GM06990 (cell line): ENCODE results near the gene S100A13.
A peak's percentile ranks its signal among the peaks of the same experiment; 100 is the strongest.
"Not testable (repeated sequence)": the region's sequence is repeated elsewhere in the genome, so short reads cannot be mapped to it uniquely, and the experiment has no call there.

ENCODE experiments used
- DNase-seq: peaks from one replicate; pipeline ENCODE4 v3.0.0-alpha.2; 2011; ENCODE audit not compliant: insufficient read length; ENCODE audit errors: extremely low read depth
- H3K27me3 ChIP-seq: replicated peaks from 2 replicates; pipeline ENCODE4 v1.6.0; 2011; ENCODE audit warnings: low read length; ENCODE audit not compliant: control insufficient read depth, insufficient read depth
- H3K36me3 ChIP-seq: 2 replicates; pipeline ENCODE4 v1.5.1; 2011; ENCODE audit warnings: low read length; ENCODE audit not compliant: control insufficient read depth, insufficient read depth
- H3K4me3 ChIP-seq: replicated peaks from 2 replicates; pipeline ENCODE4 v1.5.1; 2011; ENCODE audit warnings: low read depth, mild to moderate bottlenecking, control low read depth, low read length
- CTCF ChIP-seq: IDR thresholded peaks from 2 replicates; pipeline ENCODE4 v1.5.1; 2011; ENCODE audit warnings: low read length, control low read depth, mild to moderate bottlenecking, inconsistent platforms; ENCODE audit not compliant: insufficient read depth, poor library complexity, severe bottlenecking

S100A13 gene

DNA sequence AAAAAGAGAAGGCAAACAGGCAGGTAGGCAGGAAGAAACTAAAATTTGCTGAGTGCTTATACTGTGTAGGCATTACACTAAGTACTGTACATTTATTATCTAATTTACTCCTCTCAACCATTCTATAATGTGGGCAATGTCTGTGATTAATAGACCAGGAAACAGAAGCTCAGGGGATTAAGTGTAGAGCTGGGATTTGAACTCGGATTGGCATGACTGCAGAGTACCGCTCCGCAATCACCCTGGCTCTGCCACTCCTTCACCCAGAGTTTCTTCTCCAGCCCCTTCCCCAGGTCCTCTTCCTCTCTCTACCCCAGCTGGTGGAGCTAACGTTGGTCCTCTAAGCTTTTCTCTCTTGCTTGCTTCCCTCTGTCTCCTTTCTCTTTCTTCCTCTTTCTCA lies 50.2 kb downstream of the S100A13 start:
- no peak for DNase-seq
- Histone ChIP-seq H3K27me3 (no peaks in the 10 kb centered on the region; the same call in none of the 2 replicates), H3K4me3 (no peak overlapping the region), H3K36me3 (no peaks in the 10 kb centered on the region)
- no peak for TF ChIP-seq CTCF

- H3K4me3 ChIP-seq, DNase-seq, H3K27me3 ChIP-seq, H3K36me3 ChIP-seq: not testable (repeated sequence)
Measured at GRCh38 chr1:153575497-153575896, 51.8 kb downstream of the S100A13 start.

GRCh38 chr1:153575081-153575491 lies 52.2 kb downstream of the S100A13 start:
- not testable (repeated sequence) for H3K4me3 ChIP-seq, H3K27me3 ChIP-seq, DNase-seq, H3K36me3 ChIP-seq

DNA sequence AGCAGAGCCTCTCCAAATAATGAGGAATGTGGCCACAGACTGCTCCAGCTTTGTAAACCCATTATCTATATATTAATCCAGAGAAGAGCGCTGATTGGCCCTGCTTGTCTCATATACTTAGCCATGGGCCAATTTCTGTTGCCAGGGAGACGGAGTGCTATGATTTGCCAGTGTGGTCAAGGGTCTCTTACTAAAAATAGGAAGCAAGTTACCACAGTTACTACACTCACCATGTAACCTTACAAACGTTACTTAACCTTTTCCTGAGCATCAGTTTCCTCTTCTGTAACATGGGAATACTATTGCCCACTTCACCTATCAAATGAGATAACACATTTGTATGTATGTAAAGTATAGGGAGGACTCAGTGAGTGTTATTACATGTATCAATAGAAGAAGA lies 54.0 kb downstream of the S100A13 start:
- no peaks in the 10 kb centered on the region for H3K36me3 ChIP-seq
- no peak for DNase-seq
- TF ChIP-seq CTCF = no peak
- no peaks in the 10 kb centered on the region; the same call in none of the 2 replicates for H3K27me3 ChIP-seq
- no peak overlapping the region for H3K4me3 ChIP-seq

GRCh38 chr1:153572569-153573015 lies 54.7 kb downstream of the S100A13 start:
- DNase-seq = no peak
- Histone ChIP-seq H3K27me3 (no peaks in the 10 kb centered on the region; the same call in none of the 2 replicates), H3K4me3 (no peak overlapping the region), H3K36me3 (no peaks in the 10 kb centered on the region)
- peak; percentile 91 for TF ChIP-seq CTCF

GRCh38 chr1:153571706-153572105 lies 55.6 kb downstream of the S100A13 start:
- H3K27me3 ChIP-seq = no peaks in the 10 kb centered on the region
- H3K4me3 ChIP-seq = no peak overlapping the region
- no peak for TF ChIP-seq CTCF
- DNase-seq = no peak
- no peaks in the 10 kb centered on the region for H3K36me3 ChIP-seq

DNA sequence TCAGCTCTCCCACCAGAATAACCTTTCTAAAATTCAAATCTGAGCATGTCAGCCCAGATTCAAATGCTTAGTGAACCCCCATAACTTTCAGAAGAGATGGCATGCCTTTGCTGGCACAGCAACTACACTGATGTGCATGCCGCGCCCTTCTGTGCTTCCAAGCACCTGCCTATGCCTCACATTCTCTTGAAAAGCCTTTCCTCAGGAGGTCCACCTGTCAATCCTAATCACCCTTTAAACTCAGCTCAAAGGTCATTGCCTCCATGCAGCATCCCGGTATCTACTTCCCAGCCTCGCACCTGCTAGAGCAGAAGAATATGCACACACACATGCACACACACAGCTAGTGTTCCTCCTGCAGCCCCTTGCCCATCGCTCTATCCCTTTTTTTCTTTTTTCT lies 56.4 kb downstream of the S100A13 start:
- Histone ChIP-seq H3K4me3 (no peak overlapping the region), H3K36me3 (no peaks in the 10 kb centered on the region), H3K27me3 (no peaks in the 10 kb centered on the region)
- DNase-seq = no peak
- no peak for TF ChIP-seq CTCF
